Measurements from ENCODE around the gene TSC22D2. TPM values are rescaled to one million over a fixed set of nuclear protein-coding genes. Genes with fewer than 3 reads are reported as not detected.

TSC22D2 gene
- total and polyA plus RNA-seq, 2 of the 8 experiments (the other 6 are each of a cell fraction or from before 2014, with no cell fraction given), result 3.4 to 27.6 TPM

- WGBS, 2 experiments (ENCODE audit: extremely low coverage in 1 of 2, insufficient coverage in 1 of 2, insufficient read length in 1 of 2, insufficient replicate concordance in 2 of 2, low coverage in 1 of 2, low lambda C conversion rate in 2 of 2, missing lambda C conversion rate in 1 of 2), result 75% methylated on average over 2 of the region's 2 CpGs; no CpG with 5 or more reads in 1 of the 2 experiments
- no peak for DNase-seq (ENCODE audit: low read depth in 1 of 2, low spot score in 2 of 2)
- Histone ChIP-seq H3K9ac (replicated peaks in 1 of 4; ENCODE audit: extremely low read depth in 1 of 4, low read depth in 3 of 4, low read length in 3 of 4) (no peak overlapping the region), H2BK20ac (ENCODE audit: low read length) (no peak overlapping the region), H3K14ac (ENCODE audit: insufficient read length) (no peak overlapping the region), H2BK5ac (ENCODE audit: low read depth, low read length) (no peak overlapping the region), H2AK5ac (ENCODE audit: low read depth, low read length) (no peak overlapping the region), H4K20me1 (replicated peaks in 1 of 2; ENCODE audit: control insufficient read depth in 1 of 2, insufficient read depth in 2 of 2, low read length in 2 of 2) (peaks cover 0 to 2% of the 10 kb centered on the region in 2 experiments), H3K56ac (replicated peaks; ENCODE audit: insufficient read length, low read depth, low read length) (no peak overlapping the region), H3K4me2 (ENCODE audit: insufficient read depth in 1 of 2, low read depth in 2 of 2, low read length in 2 of 2) (no peak overlapping the region), H2BK15ac (ENCODE audit: low read length) (no peak overlapping the region), H2AFZ (ENCODE audit: low read length) (no peak overlapping the region), H3K18ac (ENCODE audit: extremely low read depth, low read length) (no peak overlapping the region), H3K27ac (ENCODE audit: low read depth, low read length) (no peak overlapping the region), H2BK120ac (replicated peaks; ENCODE audit: low read depth, low read length) (no peak overlapping the region), H3K79me1 (ENCODE audit: low read depth, low read length) (no peaks in the 10 kb centered on the region), H3K9me3 (ENCODE audit: insufficient read depth in 2 of 2, low read depth in 1 of 2, low read length in 1 of 2) (no peaks in the 10 kb centered on the region), H4K91ac (replicated peaks; ENCODE audit: insufficient read length, low read length) (no peak overlapping the region), H4K5ac (ENCODE audit: insufficient read length, low read depth, low read length) (no peak overlapping the region), H4K8ac (ENCODE audit: extremely low read depth, insufficient read depth, low read length) (no peak overlapping the region), H3K23me2 (ENCODE audit: low read depth, low read length) (no peaks in the 10 kb centered on the region), H3K4ac (replicated peaks; ENCODE audit: insufficient read length, low read depth, low read length) (no peak overlapping the region), H3K36me3 (ENCODE audit: control insufficient read depth in 2 of 4, insufficient read depth in 4 of 4, low read length in 3 of 4) (peaks cover 0 to 5% (median 0%) of the 10 kb centered on the region in 4 experiments; a peak in 1 of 8 replicates), H3K27me3 (replicated peaks in 1 of 4; ENCODE audit: control insufficient read depth in 3 of 4, extremely low read depth in 1 of 4, insufficient read depth in 3 of 4, low read length in 3 of 4) (peaks cover 0 to 1% (median 0%) of the 10 kb centered on the region in 4 experiments; a peak in 1 of 7 replicates), H3K23ac (ENCODE audit: insufficient read length) (no peak overlapping the region), H2BK12ac (ENCODE audit: low read depth, low read length) (no peak overlapping the region), H3K79me2 (ENCODE audit: control insufficient read depth in 1 of 2, insufficient read depth in 2 of 2, low read length in 2 of 2) (peaks cover 0 to 39% of the 10 kb centered on the region in 2 experiments; a peak in 2 of 4 replicates), H3K4me3 (ENCODE audit: extremely low read depth in 1 of 4, insufficient read depth in 2 of 4, low read depth in 3 of 4, low read length in 4 of 4) (no peak overlapping the region), H3K4me1 (replicated peaks in 1 of 4; ENCODE audit: control insufficient read depth in 3 of 4, insufficient read depth in 4 of 4, low read length in 3 of 4) (0 out of 7 replicates have a peak, but pooled peaks cover 0 to 2% (median 0%) of the 10 kb centered on the region in 4 experiments)
- CTCF ChIA-PET (ENCODE audit: partially characterized antibody), result no interaction called here
- FAIRE-seq, result no peak
- POLR2A ChIA-PET (ENCODE audit: partially characterized antibody), result no interaction called here
- TF ChIP-seq KDM1A (IDR thresholded peaks at IDR 0.05; ENCODE audit: borderline replicate concordance, low read length) (no peak), CEBPB (IDR thresholded peaks at IDR 0.05; ENCODE audit: low read depth, low read length) (no peak), POU5F1 (IDR thresholded peaks at IDR 0.05; ENCODE audit: low read depth, low read length) (no peak), SIX5 (IDR thresholded peaks at IDR 0.05; ENCODE audit: low read depth, low read length) (no peak), CBX8 (IDR thresholded peaks at IDR 0.05; ENCODE audit: borderline replicate concordance, low read depth, low read length) (no peak)
- TF ChIP-seq, protein P1, sequence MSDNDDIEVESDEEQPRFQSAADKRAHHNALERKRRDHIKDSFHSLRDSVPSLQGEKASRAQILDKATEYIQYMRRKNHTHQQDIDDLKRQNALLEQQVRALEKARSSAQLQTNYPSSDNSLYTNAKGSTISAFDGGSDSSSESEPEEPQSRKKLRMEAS (IDR thresholded peaks at IDR 0.05), result no peak
These were observed 39.0 kb downstream of the TSC22D2 start for GRCh38 chr3:150447084-150447483.

Measured in H1 (cell line).